SU-DHL-6 (cell line): ENCODE results near the gene NUP35.

ENCODE experiments used
- CTCF ChIP-seq: fragments of 200-600 bp; sonication (generic); IDR thresholded peaks from one replicate; pipeline ENCODE4 v1.5.1; 2017; ENCODE audit warnings: antibody characterized with exemption, mild to moderate bottlenecking, low read length, moderate library complexity; ENCODE audit not compliant: insufficient read depth, poor library complexity, severe bottlenecking
- EZH2phosphoT487 ChIP-seq: fragments of 200-600 bp; sonication (generic), shearing (Covaris generic); conservative IDR thresholded peaks from 2 replicates; pipeline ENCODE4 v1.6.1; 2018; ENCODE audit warnings: mild to moderate bottlenecking, antibody characterized with exemption, low read length, moderate library complexity, mixed read lengths

GRCh38 chr2:183149489-183149888 is 25.2 kb downstream of the NUP35 start:
- no peak for TF ChIP-seq CTCF
- TF ChIP-seq EZH2phosphoT487: no peak
